Panc1 (cell line): ENCODE measurements around the gene ARHGAP25. TPM values are rescaled to one million over a fixed set of nuclear protein-coding genes. Genes with fewer than 3 reads are reported as not detected.

Source experiments
- ATAC-seq: fragments of 200-7000 bp; cut with Tn5 transposase; 2 replicates; pipeline ENCODE4 v1.9.1; 2020; ENCODE audit warnings: mild to moderate bottlenecking, moderate library complexity
- BruUV-seq: library from RNA; stranded (reverse); fragments of 400-500 nt; replicated peaks from 2 replicates; lab custom pipeline; 2021; lab: Mats Ljungman, UMichigan
- CTCF ChIA-PET: fragments of 300-600 bp; sonication (Branson Sonifier 250); formaldehyde crosslinking; loops from one replicate; lab custom pipeline; 2022; ENCODE audit warnings: antibody characterized with exemption; lab: Charles Lee
- POLR2A ChIA-PET: fragments of 300-600 bp; sonication (Branson Sonifier 250); formaldehyde crosslinking; loops from one replicate; lab custom pipeline; 2022; ENCODE audit warnings: antibody characterized with exemption; lab: Charles Lee
- DNase-seq: peaks from one replicate; pipeline ENCODE4 v3.0.0-alpha.2; 2010; ENCODE audit warnings: low read depth, low spot score
- H3K27ac ChIP-seq: 2 replicates; pipeline ENCODE4 v1.5.1; 2011; ENCODE audit warnings: mild to moderate bottlenecking, low read length, inconsistent platforms
- H3K27me3 ChIP-seq: fragments of 200-500 bp; sonication (Bioruptor generic); 2 replicates; pipeline ENCODE4 v1.6.0; 2014; ENCODE audit warnings: low read length, inconsistent platforms; ENCODE audit not compliant: control insufficient read depth, insufficient read depth
- H3K36me3 ChIP-seq: fragments of 200-500 bp; sonication (Bioruptor generic); 2 replicates; pipeline ENCODE4 v1.5.1; 2014; ENCODE audit warnings: inconsistent platforms, mild to moderate bottlenecking, low read length, moderate library complexity; ENCODE audit not compliant: control insufficient read depth, insufficient read depth
- H3K4me1 ChIP-seq: 2 replicates; pipeline ENCODE4 v1.5.1; 2011; ENCODE audit warnings: inconsistent platforms, mild to moderate bottlenecking, low read length, moderate library complexity; ENCODE audit not compliant: control insufficient read depth, insufficient read depth
- H3K4me3 ChIP-seq, 2 experiments: 2 replicates each; pipeline ENCODE4 v1.5.1; 2011 to 2012; ENCODE audit warnings: low read depth in 2 of 2, low read length in 2 of 2, mild to moderate bottlenecking in 2 of 2, inconsistent platforms in 1 of 2, moderate library complexity in 1 of 2
- H3K9me3 ChIP-seq: fragments of 200-500 bp; sonication (Bioruptor generic); 2 replicates; pipeline ENCODE4 v1.5.1; 2014; ENCODE audit warnings: low read depth, mild to moderate bottlenecking, inconsistent platforms, low read length, moderate library complexity; ENCODE audit not compliant: control insufficient read depth, insufficient read depth
- POLR2AphosphoS5 ChIP-seq: IDR thresholded peaks from 2 replicates; pipeline ENCODE4 v1.6.1; 2012; ENCODE audit warnings: mild to moderate bottlenecking, low read depth, low read length, moderate library complexity
- SIN3A ChIP-seq: IDR thresholded peaks from 2 replicates; pipeline ENCODE4 v1.6.1; 2012; ENCODE audit warnings: low read depth, mild to moderate bottlenecking, low read length, moderate library complexity, borderline replicate concordance; ENCODE audit not compliant: insufficient read depth
- TCF7L2 ChIP-seq: IDR thresholded peaks from 2 replicates; pipeline ENCODE4 v1.6.1; 2011; ENCODE audit warnings: mild to moderate bottlenecking, low read depth, low read length, inconsistent platforms
- in situ Hi-C: cut with HindIII; loops from 2 replicates; pipeline ENCODE4 v1.10.0; 2016; ENCODE audit warnings: low sequenced_read_pairs, low pct_unique_long_range_greater_than_20kb
- intact Hi-C: fragments of 100-400 bp; cut with micrococcal nuclease; formaldehyde crosslinking; loops from one replicate; pipeline ENCODE4 v1.10.0; 2022; ENCODE audit not compliant: unreplicated experiment
- total RNA-seq: library from RNA; stranded (reverse); gene quantifications from one replicate; pipeline ENCODE4 v1.2.1, GENCODE V29; 2021; ENCODE audit not compliant: unreplicated experiment
- TF ChIP-seq, protein P1 (sequence below), 2 experiments: IDR thresholded peaks; 2 replicates each; pipeline ENCODE4 v1.6.1; 2011 to 2012; ENCODE audit warnings: low read depth in 2 of 2, control low read depth in 1 of 2, low read length in 1 of 2, mild to moderate bottlenecking in 1 of 2, moderate library complexity in 1 of 2; ENCODE audit not compliant: insufficient read depth in 1 of 2
- TF ChIP-seq, protein P2 (sequence below): fragments of 450-650 bp; IDR thresholded peaks from 2 replicates; pipeline ENCODE4 v1.5.1; 2017; ENCODE audit warnings: mild to moderate bottlenecking

ARHGAP25 gene
- total RNA-seq, 1 experiment from 2014 or later: 0.49 TPM

DNA sequence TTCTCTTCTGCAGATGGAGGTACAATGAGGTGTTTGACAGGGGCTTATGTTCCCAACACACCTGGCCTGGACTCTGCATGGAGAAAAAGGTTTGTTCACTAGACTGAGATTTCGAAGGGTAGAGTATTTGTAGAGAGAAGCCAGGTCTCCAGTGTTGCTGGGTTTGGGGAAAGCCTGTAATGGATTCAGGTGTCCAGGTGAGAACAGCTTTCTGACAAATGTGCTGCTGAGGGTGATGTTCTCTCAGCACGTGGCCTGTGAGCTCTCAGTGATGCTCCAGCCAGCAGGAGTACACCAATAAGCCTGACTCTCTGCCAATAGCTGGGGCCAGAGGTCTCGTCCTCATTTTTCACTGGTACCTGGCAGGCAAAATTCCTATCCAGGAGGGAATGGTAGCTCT, 43.8 kb upstream of the ARHGAP25 start:
- no peaks in the 10 kb centered on the region for H3K36me3 ChIP-seq
- H3K4me1 ChIP-seq: no peaks in the 10 kb centered on the region
- BruUV-seq: no TSS peak
- H3K4me3 ChIP-seq: no peak overlapping the region
- no peak for ATAC-seq
- no peaks in the 10 kb centered on the region; the same call in 1 of the 2 replicates for H3K27me3 ChIP-seq
- CTCF ChIA-PET: interaction anchor here (0.6 kb wide), 1 partner anchor 274 kb away, joined by 3 read pairs; no protein-coding TSS in a partner anchor
- intact Hi-C loops: no loop called here
- H3K27ac ChIP-seq: no peak overlapping the region
- in situ Hi-C loops: no loop called here
- POLR2A ChIA-PET: no interaction called here
- DNase-seq: no peak
- TF ChIP-seq, protein P1, sequence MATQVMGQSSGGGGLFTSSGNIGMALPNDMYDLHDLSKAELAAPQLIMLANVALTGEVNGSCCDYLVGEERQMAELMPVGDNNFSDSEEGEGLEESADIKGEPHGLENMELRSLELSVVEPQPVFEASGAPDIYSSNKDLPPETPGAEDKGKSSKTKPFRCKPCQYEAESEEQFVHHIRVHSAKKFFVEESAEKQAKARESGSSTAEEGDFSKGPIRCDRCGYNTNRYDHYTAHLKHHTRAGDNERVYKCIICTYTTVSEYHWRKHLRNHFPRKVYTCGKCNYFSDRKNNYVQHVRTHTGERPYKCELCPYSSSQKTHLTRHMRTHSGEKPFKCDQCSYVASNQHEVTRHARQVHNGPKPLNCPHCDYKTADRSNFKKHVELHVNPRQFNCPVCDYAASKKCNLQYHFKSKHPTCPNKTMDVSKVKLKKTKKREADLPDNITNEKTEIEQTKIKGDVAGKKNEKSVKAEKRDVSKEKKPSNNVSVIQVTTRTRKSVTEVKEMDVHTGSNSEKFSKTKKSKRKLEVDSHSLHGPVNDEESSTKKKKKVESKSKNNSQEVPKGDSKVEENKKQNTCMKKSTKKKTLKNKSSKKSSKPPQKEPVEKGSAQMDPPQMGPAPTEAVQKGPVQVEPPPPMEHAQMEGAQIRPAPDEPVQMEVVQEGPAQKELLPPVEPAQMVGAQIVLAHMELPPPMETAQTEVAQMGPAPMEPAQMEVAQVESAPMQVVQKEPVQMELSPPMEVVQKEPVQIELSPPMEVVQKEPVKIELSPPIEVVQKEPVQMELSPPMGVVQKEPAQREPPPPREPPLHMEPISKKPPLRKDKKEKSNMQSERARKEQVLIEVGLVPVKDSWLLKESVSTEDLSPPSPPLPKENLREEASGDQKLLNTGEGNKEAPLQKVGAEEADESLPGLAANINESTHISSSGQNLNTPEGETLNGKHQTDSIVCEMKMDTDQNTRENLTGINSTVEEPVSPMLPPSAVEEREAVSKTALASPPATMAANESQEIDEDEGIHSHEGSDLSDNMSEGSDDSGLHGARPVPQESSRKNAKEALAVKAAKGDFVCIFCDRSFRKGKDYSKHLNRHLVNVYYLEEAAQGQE (IDR thresholded peaks at IDR 0.05; ENCODE audit: insufficient read depth in 1 of 2, low read depth in 2 of 2, low read length in 1 of 2): no peak
- TF ChIP-seq, protein P2, sequence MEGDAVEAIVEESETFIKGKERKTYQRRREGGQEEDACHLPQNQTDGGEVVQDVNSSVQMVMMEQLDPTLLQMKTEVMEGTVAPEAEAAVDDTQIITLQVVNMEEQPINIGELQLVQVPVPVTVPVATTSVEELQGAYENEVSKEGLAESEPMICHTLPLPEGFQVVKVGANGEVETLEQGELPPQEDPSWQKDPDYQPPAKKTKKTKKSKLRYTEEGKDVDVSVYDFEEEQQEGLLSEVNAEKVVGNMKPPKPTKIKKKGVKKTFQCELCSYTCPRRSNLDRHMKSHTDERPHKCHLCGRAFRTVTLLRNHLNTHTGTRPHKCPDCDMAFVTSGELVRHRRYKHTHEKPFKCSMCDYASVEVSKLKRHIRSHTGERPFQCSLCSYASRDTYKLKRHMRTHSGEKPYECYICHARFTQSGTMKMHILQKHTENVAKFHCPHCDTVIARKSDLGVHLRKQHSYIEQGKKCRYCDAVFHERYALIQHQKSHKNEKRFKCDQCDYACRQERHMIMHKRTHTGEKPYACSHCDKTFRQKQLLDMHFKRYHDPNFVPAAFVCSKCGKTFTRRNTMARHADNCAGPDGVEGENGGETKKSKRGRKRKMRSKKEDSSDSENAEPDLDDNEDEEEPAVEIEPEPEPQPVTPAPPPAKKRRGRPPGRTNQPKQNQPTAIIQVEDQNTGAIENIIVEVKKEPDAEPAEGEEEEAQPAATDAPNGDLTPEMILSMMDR: no peak
- TF ChIP-seq POLR2AphosphoS5: no peak
- no peaks in the 10 kb centered on the region for H3K9me3 ChIP-seq

DNA sequence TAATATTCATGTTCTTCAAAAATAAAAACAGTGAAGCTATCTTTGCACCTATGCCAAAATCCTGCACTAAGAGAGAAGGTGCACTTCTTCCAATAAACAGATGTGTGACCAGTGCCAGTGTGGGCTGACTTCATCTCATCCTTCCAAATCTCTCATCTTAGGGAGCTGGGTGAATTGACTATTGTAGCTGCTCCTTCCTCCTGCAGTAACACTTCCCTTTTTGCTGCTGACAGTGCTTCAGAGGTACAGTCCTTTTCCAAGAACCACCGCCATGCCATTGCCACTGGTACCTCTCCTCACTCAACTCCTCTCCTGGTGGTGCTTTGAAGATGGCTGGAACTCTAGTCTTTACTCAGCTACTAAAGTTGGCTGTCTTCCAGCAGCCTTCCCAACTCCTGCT, 42.1 kb upstream of the ARHGAP25 start:
- ChIA-PET POLR2A (no interaction called here), CTCF (no interaction called here)
- Histone ChIP-seq H3K9me3 (no peaks in the 10 kb centered on the region), H3K4me1 (no peaks in the 10 kb centered on the region), H3K27me3 (peaks cover 4% of the 10 kb centered on the region; the same call in 1 of the 2 replicates), H3K27ac (no peak overlapping the region), H3K4me3 (no peak overlapping the region), H3K36me3 (no peaks in the 10 kb centered on the region)
- TF ChIP-seq, protein P1 (IDR thresholded peaks at IDR 0.05; ENCODE audit: insufficient read depth in 1 of 2, low read depth in 2 of 2, low read length in 1 of 2): no peak
- TF ChIP-seq TCF7L2 (no peak), SIN3A (no peak), POLR2AphosphoS5 (no peak)
- TF ChIP-seq, protein P2: no peak
- ATAC-seq (no peak), DNase-seq (no peak)
- intact Hi-C loops: no loop called here
- in situ Hi-C loops: no loop called here
- BruUV-seq: no TSS peak
